GM12878 (cell line): Measurements from ENCODE around the gene CGREF1. TPM values are rescaled to one million over a fixed set of nuclear protein-coding genes. Genes with fewer than 3 reads are reported as not detected.
A peak's percentile ranks its signal among the peaks of the same experiment; 100 is the strongest.

Experiments
- ATF3 ChIP-seq: IDR thresholded peaks from 2 replicates; pipeline ENCODE4 v1.6.1; 2011; ENCODE audit warnings: low read depth, mild to moderate bottlenecking, low read length, moderate library complexity, borderline replicate concordance; ENCODE audit errors: extremely low read depth
- CEBPB ChIP-seq, 2 experiments: fragments of 150-350 bp in 1 of 2; IDR thresholded peaks; 2 replicates each; pipeline ENCODE4 v1.6.1; 2012 to 2014; ENCODE audit warnings: low read depth in 2 of 2, low read length in 2 of 2, borderline replicate concordance in 1 of 2, inconsistent platforms in 1 of 2
- CREB1 ChIP-seq: IDR thresholded peaks from 2 replicates; pipeline ENCODE4 v1.6.1; 2012; ENCODE audit warnings: low read depth, mild to moderate bottlenecking, inconsistent platforms
- EP300 ChIP-seq, 2 experiments: fragments of 150-350 bp in 1 of 2; IDR thresholded peaks; 2 replicates each; pipeline ENCODE4 v1.6.1; 2011 to 2012; ENCODE audit warnings: low read depth in 2 of 2, low read length in 2 of 2, borderline replicate concordance in 1 of 2, improper control_type of control experiment in 1 of 2, inconsistent platforms in 1 of 2; ENCODE audit not compliant: control insufficient read depth in 1 of 2
- GABPA ChIP-seq: IDR thresholded peaks from 2 replicates; pipeline ENCODE4 v1.6.1; 2014; ENCODE audit warnings: antibody characterized with exemption, low read depth, mild to moderate bottlenecking, inconsistent platforms
- IRF3 ChIP-seq: fragments of 450-650 bp; IDR thresholded peaks from 2 replicates; pipeline ENCODE4 v1.6.1; 2014; ENCODE audit warnings: mild to moderate bottlenecking
- MEF2B ChIP-seq: fragments of 450-650 bp; IDR thresholded peaks from 2 replicates; pipeline ENCODE4 v1.6.1; 2018; ENCODE audit warnings: mild to moderate bottlenecking, moderate library complexity; ENCODE audit not compliant: partially characterized antibody, poor library complexity, severe bottlenecking
- SMARCA5 ChIP-seq: fragments of 450-650 bp; IDR thresholded peaks from 2 replicates; pipeline ENCODE4 v1.6.1; 2017; ENCODE audit warnings: mild to moderate bottlenecking
- TAF1 ChIP-seq: IDR thresholded peaks from 2 replicates; pipeline ENCODE4 v1.6.1; 2011; ENCODE audit warnings: mild to moderate bottlenecking, low read depth, low read length, borderline replicate concordance
- USF2 ChIP-seq: IDR thresholded peaks from 2 replicates; pipeline ENCODE4 v1.6.1; 2011; ENCODE audit warnings: low read depth, low read length, improper control_type of control experiment, borderline replicate concordance
- polyA plus RNA-seq, 11 experiments: library from polyadenylated mRNA; depleted of rRNA in 4 of 11; unstranded in 6 of 11; stranded (reverse) in 5 of 11; fragments of >200 nt; fragmentation: Nextera tagmentation in 4 of 11; fragmentation: Illumina TruSeq in 1 of 11; extraction: Ambion mirVana in 4 of 11; extraction: Trizol in 1 of 11; gene quantifications; 1 replicate in 1 of 11; 2 replicates in 10 of 11; pipeline versions ENCODE4 v1.2.1 to v1.2.3, GENCODE V29; 2011 to 2016; ENCODE audit warnings: inconsistent platforms in 2 of 11, missing spikeins in 2 of 11, low read depth in 1 of 11
- total RNA-seq, 4 experiments: library from RNA; depleted of rRNA in 3 of 4; stranded (reverse); fragments of >200 nt in 3 of 4; fragmentation: Illumina TruSeq in 1 of 4; extraction: Trizol in 1 of 4; gene quantifications; 2 replicates each; pipeline versions ENCODE4 v1.2.1 to v1.2.3, GENCODE V29; 2013 to 2021
- TF ChIP-seq, protein P1 (sequence below): fragments of 450-650 bp; IDR thresholded peaks from 2 replicates; pipeline ENCODE4 v1.6.1; 2017; ENCODE audit warnings: borderline replicate concordance

Gene CGREF1
- total and polyA plus RNA-seq, 10 of the 15 experiments (the other 5 are each of a cell fraction or from before 2014, with no cell fraction given), result 0.06 to 0.21 TPM; not detected in 8

DNA sequence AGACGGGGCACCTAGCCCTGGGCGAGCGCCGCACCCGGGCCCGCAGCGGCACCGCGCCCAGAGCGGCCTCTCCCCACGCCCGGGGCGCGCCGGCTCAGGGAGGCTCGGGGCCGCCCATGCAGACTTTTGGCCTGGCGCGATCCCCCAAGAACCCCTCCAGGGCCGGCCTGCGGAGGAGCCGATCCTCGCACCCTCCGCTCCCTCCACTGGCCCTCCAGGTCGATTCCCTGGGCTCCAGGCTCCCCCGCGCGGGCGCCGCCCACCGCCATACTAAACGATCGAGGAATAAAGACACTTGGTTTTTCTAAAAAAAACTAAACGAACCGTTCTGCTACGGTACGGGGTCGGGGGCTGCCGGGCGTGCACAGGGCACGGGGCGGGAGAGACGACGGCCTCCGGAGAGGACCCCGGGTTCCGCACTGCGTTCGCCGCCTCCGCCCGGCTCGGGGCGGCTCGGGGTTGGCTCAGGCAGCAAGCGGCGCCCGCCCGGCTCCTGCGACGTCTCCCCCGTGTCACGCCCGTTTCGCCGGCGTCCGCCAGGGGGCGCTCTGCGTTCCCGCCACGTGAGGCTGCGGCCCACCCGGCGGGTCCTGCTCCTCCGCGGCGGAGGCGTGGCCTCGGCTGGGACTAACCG is 32.7 kb downstream of the CGREF1 start (continued):
- TF ChIP-seq, protein P1, sequence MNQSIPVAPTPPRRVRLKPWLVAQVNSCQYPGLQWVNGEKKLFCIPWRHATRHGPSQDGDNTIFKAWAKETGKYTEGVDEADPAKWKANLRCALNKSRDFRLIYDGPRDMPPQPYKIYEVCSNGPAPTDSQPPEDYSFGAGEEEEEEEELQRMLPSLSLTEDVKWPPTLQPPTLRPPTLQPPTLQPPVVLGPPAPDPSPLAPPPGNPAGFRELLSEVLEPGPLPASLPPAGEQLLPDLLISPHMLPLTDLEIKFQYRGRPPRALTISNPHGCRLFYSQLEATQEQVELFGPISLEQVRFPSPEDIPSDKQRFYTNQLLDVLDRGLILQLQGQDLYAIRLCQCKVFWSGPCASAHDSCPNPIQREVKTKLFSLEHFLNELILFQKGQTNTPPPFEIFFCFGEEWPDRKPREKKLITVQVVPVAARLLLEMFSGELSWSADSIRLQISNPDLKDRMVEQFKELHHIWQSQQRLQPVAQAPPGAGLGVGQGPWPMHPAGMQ, result no peak
- peak; percentile 95 for TF ChIP-seq SMARCA5
- TF ChIP-seq CREB1, result peak; percentile 84
- TF ChIP-seq USF2, result peak; percentile 50
- no peak for TF ChIP-seq CEBPB (IDR thresholded peaks at IDR 0.05; ENCODE audit: borderline replicate concordance in 1 of 2, low read depth in 2 of 2, low read length in 2 of 2)
- no peak for TF ChIP-seq GABPA
- TF ChIP-seq IRF3, result no peak
- TF ChIP-seq MEF2B, result peak; percentile 30
- TF ChIP-seq ATF3, result peak; percentile 61; the same call in 1 of the 2 replicates
- no peak for TF ChIP-seq EP300 (IDR thresholded peaks at IDR 0.05; ENCODE audit: borderline replicate concordance in 1 of 2, control insufficient read depth in 1 of 2, low read depth in 2 of 2, low read length in 2 of 2)
- TF ChIP-seq TAF1, result peak; percentile 43; the same call in 1 of the 2 replicates
